Gastrocnemius medialis (tissue), 4 donors: ENCODE data around the gene PRDM2.

Source experiments
- CTCF ChIP-seq, 5 experiments: fragments of 450-650 bp in 3 of 5; fragments of 200-600 bp in 2 of 5; sonication (generic) in 2 of 5; IDR thresholded peaks in 4 of 5; conservative IDR thresholded peaks in 1 of 5; 1 replicate in 4 of 5; 2 replicates in 1 of 5; pipeline ENCODE4 v1.5.1; 2016 to 2019; ENCODE audit warnings: antibody characterized with exemption in 5 of 5, mild to moderate bottlenecking in 3 of 5, moderate library complexity in 3 of 5
- POLR2A ChIP-seq, 2 donors: fragments of 450-650 bp; IDR thresholded peaks; one replicate each; pipeline ENCODE4 v1.6.1; 2017; ENCODE audit warnings: antibody characterized with exemption in 2 of 2, mild to moderate bottlenecking in 2 of 2, moderate library complexity in 2 of 2

GRCh38 chr1:13733711-13734110 lies 33.7 kb downstream of the PRDM2 start:
- TF ChIP-seq CTCF (IDR thresholded peaks at IDR 0.05 in 4 of 5, conservative IDR thresholded peaks at IDR 0.05 in 1 of 5) (no peak), POLR2A (IDR thresholded peaks at IDR 0.05) (no peak)
